GM18858 (cell line): Measurements from ENCODE around the gene KCNG2.

Source experiments
- ATAC-seq: cut with Tn5 transposase; IDR thresholded peaks from one replicate; pipeline ENCODE4 v1.9.1; 2021; ENCODE audit not compliant: unreplicated experiment

The KCNG2 gene

DNA sequence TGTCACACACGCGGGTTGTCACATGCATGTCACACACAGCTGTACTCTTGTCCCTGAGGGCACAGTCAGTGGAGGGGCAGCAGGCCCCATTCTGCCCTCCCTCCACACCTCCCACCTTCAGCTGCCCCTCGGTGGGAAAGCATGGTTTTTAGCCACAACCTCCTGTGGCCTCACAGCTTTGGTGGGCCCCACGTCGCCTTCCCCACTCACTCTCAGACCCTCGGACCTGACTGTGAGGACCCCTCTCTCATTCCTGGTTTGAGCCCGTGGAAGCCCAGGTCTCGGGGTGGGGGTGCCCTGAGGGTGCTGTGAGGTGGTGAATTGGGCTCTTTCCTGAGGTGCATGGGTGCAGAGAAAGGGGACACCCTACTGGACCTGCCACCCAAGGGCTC lies 19.9 kb downstream of the KCNG2 start:
- ATAC-seq: no peak

DNA sequence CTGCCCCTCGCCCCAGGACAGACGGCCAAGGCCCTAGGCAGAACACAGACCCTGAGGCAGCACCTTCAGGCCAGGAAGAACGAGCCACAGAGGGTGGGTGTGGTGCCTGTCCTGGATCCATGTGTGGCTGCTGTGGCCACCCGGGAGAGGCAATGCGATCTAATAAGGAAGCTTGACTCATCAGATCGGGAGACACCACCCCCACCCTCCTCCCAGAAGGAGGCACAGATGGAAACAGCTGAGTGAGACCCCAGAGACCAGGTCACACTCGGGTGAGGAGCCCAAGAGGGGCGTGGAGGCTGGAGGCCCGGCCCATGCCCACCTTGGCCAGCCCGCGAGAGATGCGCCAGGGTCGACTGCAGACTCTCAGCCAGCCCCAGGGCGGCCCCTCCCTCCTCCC lies 20.3 kb downstream of the KCNG2 start:
- no peak for ATAC-seq

- ATAC-seq: no peak
These were observed 20.9 kb downstream of the KCNG2 start for GRCh38 chr18:79818631-79819030.

DNA sequence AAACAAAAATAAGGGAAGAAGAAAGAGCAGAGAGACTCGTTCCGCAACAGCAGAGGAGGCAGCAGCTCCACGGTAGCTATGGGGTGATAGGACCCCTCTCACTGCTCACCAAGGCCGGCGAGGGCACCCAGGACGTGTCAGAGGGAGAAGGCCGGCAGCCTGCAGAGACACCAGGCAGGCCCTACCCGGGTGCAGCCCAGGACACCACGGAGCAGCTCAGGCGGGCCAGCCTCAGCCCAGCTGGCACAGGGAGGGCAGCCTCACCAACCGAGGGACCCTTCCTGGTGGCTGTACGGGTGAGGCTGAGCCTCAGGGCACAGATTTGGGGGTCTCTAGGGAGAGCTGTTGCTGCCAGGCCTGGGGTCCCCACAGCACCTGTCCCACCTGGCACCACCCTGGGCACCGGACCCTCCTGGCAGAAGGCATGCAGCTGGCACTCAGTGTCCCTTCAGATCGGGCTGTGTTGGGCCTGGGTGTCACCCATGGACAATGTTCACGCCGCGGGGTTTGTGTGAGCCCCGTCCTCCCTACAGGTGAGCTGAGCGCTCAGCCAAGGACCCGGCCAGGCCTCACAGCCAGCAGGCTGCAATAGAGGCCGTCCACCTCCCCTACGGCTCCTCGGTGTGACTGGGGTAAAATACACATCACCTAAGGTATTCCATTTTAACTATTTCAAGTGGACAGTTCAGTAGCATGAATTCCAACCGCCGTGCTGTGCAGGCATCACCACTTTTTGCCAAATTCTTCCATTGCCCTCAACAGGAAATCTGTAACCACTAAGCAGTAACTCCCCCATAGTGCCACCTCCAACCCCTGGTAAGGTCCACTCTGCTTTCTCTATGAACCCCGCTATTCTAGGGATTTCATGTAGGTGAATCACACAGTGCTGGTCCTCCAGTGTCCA lies 21.6 kb downstream of the KCNG2 start:
- ATAC-seq: no peak

DNA sequence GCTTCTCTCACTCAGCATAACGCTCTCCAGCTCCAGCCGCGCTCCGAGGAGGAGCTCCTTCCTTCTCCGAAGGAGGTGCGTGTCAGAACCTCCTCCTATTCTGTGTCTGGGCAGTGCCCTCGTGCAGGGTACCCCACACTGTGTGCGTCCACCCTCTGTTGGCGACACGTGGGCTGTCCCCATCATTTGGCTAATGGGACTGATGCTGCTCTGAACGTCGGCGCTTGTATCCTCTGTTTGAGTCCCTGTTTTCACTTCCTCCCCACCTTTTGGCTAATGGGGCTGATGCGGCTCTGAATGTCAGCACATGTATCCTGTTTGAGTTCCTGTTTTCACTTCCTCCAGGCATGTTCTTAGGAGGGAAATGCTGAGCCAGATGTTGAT lies 22.2 kb downstream of the KCNG2 start:
- peak; percentile 91 for ATAC-seq

GRCh38 chr18:79823120-79823519 lies 25.4 kb downstream of the KCNG2 start:
- no peak for ATAC-seq

DNA sequence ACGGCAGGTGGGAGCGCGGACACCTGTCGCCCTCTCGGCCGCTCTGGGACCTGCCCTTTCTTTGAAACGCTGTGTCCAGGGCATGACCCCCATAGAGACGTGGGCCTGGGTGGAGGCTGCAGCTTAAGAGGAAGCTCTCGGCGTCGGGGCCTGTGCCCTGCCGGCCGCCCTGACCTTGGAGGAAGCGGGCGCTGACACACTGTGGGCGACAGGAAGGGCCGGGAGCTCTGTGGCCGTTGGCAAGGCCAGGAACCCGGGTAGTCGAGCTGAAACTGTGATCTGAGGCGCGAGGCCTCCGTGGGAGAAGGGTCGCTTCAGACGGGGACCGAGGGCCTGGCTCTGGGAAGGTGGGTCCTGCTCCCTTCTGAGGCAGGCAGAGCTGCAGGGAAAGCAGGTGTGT lies 28.2 kb downstream of the KCNG2 start:
- ATAC-seq: no peak

- no peak for ATAC-seq
These were observed 29.2 kb downstream of the KCNG2 start for GRCh38 chr18:79826966-79827365.

- no peak for ATAC-seq
These were observed 30.5 kb downstream of the KCNG2 start for GRCh38 chr18:79828258-79828657.

DNA sequence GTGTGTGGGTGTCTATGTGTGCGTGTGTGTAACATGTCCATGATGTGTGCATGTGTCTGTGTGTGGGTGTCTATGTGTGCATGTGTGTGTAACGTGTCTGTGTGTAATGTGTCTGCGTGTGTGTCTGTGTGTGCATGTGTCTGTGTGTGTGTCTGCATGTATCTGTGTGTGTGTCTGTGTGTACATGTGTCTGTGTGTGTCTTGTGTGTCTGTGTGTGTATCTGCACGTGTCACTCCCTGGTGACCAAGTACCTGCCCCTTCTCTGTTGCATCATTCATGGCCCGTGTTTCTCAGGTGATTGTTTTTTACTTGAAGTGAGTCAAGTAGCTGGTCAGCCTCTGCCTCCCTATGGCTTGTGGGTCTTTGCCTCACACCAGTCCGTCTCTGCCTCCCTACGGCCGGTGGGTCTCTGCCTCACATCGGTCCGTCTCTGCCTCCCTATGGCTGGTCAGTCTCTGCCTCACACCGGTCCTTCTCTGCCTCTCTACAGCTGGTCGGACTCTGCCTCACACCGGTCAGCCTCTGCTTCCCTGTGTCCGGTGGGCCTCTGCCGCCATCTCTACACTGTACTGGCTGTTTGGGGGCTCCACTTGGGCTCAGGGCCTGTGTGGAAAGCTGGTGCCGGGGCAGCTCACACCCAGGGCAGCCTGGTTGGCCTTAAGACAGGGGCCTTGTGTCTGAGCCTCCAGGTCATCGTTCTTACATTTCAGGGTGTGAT lies 31.6 kb downstream of the KCNG2 start:
- ATAC-seq: no peak

- no peak for ATAC-seq
These were observed 34.4 kb downstream of the KCNG2 start for GRCh38 chr18:79832169-79832568.

GRCh38 chr18:79834834-79835233 lies 37.1 kb downstream of the KCNG2 start:
- no peak for ATAC-seq

- ATAC-seq: no peak
These were observed 44.2 kb downstream of the KCNG2 start for GRCh38 chr18:79841936-79842335.

DNA sequence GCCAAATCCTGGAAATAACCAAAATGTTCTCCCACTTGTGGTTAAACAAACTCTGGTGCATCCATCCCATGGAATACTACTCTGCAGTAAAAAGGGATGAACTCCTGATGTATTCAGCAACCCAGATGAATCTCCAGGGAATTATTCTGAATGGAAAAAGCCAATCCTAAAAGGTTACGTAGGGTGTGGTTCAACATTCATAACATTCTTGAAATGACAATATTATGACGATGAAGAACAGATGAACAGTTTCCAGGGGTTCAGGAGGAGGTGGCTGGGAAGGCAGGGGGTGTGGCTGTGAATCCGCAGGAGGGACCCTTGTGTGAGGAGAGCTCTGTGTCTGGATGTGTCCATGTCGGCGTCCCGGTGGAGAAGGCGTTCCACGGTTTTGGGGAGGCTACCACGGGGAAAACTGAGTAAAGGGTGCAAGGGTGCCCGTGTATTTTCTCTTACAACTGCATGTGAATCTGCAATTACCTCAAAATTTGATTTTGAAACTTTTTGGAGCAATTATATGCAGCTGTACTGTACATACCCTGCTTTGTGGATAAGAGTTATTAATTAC lies 47.3 kb downstream of the KCNG2 start:
- no peak for ATAC-seq

DNA sequence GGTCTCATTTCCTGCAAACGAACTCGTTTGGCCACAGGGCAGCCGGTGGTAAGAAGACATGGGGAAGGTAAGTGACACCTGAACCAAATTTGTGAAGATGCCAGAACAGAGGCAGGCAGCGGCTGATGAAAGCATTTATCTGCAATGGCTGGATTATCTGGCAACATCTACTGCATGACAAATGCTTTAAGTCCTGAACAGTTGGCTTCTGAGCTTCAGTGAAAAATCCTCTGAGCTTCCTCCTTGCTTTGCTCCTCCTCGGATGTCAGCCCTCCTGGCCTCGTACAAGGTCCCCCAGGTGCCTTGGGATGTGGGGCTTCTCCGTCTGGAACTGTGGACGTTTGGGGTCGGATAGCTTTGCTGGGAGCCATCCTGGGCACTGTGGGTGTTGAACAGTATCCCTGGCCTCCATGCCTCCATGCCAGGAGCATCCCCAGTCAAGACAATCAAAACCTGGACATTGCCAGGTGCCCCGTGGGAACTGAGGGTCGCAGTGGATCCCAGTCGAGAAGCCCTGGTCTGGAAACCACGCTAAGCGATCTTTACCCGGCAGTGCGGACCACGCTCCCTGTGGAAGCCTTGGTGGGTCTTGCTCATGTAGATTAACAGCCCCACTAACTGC lies 49.3 kb downstream of the KCNG2 start:
- ATAC-seq: no peak

DNA sequence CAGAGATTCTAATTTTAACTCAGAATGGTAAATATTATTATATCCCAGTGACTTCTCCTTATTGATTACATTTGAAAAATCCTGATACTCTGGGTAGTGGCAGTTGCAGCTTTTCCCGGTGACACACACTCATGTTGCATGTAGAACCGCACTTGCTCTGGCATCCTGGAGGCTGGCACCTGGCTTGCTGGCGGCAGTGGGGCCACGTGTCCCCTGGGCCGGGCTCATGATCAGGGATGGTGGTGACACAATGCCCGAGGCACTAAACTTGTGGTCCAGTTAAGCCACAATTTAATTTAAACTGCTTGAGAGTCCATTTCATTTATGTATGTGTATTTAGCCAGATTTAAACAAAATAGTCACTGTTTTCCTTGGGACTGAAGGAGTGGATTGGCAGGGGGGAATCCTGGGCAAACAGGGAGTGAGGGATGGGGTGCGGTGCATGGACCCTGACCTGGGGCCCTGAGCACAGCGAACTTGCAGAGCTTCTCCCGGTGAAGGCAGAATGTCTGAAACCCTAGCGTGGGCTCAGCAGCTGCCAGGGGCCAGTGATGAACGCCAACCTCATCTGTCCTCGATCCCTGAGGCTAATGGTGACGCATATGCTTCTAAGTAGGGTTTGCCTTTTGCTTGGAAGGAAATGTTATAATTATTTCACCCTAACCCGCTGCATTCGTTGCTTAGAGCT lies 50.0 kb downstream of the KCNG2 start:
- no peak for ATAC-seq

GRCh38 chr18:79848294-79848578 lies 50.5 kb downstream of the KCNG2 start:
- no peak for ATAC-seq

GRCh38 chr18:79848579-79849327 lies 51.0 kb downstream of the KCNG2 start:
- ATAC-seq: no peak

DNA sequence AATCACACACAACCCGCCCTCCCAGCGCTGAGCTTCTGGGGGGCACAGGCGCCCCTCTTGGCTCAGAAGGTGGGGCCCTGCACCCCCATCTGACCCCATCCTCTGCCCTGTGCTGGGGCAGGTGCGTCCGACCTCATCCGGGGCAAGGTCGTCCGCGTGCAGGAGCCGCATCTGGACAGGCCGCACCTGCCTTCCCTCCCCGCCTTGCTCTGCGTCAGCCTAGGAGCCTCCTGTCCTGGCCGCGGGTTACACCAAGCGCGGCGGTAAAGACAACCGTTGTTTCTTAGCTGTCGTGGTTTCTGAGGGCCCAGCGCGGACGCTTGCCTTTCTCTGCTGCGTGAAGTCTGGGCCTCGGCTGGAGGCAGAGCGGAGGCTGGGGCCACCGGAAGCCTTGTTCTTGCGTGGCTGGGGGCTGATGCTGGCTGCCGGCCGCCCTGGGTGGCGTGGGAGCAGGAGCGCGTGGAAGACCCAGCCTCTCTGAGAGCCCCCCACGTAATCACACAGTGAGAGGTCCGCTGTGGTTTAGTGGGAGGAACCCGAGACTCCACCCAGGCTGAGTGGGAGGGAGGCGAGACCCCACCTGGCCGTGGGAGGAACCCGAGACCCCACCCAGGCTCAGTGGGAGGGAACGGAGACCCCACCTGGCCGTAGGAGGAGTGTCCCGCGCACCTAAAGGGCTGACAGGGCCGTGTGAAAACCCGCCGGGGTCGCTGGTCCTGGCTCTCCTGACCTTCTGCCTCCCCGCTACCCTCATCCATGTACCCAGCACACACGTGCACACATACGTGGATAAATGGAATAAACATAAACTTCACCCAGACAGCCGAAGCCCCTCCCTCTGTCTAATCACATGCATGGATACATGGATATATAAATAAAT lies 51.8 kb downstream of the KCNG2 start:
- no peak for ATAC-seq

- ATAC-seq: no peak
These were observed 53.0 kb downstream of the KCNG2 start for GRCh38 chr18:79850731-79851130.
